GM21723 (cell line): Measurements from ENCODE around the gene KCNB1.

ENCODE experiments used
- ATAC-seq: cut with Tn5 transposase; IDR thresholded peaks from one replicate; pipeline ENCODE4 v1.9.1; 2021; ENCODE audit warnings: mild to moderate bottlenecking, moderate library complexity; ENCODE audit not compliant: unreplicated experiment

The KCNB1 gene

DNA sequence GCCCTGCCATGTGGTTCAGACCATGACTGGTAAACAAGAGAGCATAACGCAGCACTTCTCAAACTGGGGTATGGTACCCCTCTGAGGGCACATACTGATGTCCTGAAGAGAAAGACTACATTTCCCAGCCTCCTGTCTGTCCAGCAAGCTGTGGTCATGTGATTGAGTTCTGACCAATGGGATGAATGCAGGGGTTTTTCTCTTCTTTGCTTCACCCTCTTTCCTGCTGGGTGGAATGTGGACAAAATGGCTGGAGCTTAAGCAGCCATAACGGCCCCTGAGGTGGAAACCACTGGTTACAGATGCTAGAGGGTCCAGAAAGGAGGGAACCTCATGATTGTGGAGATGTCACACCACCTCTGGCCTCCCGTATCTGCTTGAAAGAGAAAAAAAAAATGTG, 19.4 kb upstream of the KCNB1 start:
- ATAC-seq, result no peak

DNA sequence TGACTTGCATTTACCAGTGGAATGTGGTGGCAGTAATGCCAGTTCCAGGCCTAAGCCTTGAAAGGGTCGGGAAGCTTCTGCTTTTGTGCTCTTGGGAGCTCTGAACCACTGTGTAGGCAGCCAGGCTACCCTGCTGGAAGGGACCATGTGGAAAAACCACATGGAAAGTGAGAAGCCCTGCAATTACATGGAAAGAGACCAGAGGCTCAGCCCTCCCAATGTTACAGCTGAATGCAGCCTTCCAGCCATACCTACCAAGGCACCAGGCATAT, 14.9 kb upstream of the KCNB1 start:
- no peak for ATAC-seq

DNA sequence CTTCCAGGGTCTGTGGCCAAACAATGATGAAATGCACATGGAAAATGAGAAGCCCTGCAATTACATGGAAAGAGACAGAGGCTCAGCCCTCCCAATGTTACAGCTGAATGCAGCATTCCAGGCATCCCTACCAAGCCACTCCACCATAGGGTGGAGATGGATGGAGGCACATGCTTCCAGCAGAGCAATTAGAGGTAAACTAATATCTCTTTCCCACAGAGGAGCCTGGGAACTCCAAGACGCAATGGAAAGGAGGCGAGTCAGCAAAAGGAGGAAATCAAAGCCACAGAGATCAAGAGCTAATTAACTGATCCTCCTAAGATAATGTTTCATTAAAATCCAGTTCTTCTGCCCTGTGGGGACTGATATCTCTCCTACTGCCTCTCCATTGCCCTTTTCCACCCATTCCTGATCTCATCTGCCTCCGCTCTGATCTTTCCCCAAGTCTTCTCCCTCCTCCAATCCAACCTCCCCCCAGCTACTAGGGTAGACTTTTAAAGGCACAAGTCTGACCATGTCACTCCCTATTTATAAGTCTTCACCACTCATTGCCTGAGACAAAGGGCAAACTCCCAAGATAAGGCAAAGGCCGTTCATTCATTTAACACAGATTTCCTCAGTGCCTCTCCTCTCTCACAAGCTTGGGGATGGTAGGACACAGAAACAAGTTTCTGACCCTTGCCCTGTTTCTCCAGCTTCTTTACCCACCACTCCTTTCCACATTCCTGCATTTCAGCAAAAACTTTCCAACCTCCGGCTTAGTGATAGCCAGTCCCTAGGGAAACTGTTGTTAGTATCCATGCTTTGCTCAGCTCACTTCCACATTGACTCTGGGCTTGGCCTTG, 14.3 kb upstream of the KCNB1 start:
- no peak for ATAC-seq

DNA sequence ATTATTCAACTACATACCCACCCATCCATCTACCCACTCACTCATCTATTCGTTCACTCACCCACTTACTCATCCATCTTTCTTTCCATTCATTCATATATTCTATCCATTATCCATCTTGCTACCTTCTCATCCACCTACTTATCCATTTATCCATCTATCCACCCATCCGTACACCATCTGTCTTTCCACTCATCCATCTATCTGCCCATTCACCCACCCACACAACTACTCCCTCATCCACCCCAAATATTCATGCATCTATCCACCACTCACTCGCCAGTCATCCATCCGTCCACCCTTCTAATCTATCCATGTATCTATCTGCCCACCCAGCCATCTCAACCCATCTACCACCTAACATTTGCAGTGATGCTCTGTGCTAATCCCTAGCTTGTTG, 13.6 kb upstream of the KCNB1 start:
- ATAC-seq, result no peak

DNA sequence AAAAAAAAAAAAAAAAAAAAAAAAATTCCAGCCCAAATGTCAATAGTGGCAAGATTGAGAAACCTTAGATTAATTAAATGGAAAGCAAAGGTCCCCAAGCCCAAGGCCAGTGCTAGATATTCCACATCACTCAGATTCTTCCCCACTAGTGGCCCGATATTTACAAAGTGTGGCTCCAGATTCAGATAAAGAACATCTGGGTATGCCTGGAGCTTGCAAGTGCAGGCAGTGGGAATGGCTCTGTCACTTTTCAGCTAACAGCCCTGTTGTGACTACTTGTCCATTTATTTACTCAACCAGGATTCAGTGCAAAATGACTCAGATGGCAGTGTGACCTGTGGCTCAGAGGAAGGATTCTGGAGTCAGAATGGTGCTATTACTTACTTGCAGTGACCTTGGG, 8.2 kb upstream of the KCNB1 start:
- no peak for ATAC-seq

DNA sequence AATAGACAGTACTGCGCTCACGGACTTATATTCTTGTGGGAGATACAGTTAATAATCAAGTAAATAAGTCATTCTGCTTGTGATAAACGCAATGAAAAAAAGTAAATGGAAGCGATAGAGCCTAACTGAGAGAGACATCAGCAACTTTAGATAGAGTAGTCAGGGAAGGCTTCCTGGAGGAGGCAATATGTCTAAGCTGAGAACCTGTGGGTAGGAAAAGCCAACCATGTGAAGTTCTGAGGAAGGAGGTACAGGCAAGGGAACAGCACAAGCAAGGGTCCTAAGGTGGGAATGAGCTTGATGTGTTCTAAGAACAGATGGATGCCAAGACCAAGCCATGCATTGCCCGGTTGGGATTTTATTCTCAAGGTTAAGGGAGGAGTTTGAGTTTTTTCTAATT, 7.2 kb upstream of the KCNB1 start:
- ATAC-seq, result no peak

DNA sequence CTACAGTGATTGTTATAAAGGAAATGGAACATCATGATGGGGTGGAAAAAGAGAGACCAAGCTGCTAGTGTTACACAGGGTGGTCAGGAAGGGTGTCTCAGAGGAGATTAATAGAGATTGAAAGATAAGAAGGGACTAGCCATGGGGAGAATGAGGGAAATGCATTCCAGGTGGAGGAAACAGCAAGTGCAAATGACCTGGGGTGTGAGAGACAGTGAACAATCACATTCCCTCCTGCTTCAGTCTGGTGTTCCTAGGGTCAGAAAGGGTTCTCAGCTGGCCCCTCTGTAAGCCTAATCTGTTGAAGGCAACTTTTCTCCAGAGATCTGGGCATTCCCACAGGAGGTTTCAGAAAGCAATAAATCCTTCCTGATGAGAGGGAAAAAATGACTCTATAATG, 3.6 kb upstream of the KCNB1 start:
- ATAC-seq, result no peak

DNA sequence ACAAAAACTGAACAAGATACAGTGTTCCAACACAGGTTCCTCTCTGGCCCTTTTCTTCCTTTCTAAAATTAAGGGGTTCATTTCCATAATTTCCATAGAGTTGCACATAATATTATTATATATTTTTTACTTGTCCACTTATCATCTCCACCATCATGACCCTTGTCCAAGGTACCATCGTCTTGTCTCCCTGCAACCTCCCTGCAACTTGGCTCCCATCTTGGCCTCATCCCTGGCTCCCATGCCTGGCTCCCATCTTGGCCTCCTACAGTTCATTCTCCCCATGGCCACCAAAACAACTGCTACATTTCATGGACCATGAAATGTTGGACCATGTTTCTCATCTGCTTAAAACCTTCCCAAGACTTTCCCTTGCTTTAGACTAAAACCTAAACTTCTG, 3.1 kb upstream of the KCNB1 start:
- ATAC-seq, result no peak

DNA sequence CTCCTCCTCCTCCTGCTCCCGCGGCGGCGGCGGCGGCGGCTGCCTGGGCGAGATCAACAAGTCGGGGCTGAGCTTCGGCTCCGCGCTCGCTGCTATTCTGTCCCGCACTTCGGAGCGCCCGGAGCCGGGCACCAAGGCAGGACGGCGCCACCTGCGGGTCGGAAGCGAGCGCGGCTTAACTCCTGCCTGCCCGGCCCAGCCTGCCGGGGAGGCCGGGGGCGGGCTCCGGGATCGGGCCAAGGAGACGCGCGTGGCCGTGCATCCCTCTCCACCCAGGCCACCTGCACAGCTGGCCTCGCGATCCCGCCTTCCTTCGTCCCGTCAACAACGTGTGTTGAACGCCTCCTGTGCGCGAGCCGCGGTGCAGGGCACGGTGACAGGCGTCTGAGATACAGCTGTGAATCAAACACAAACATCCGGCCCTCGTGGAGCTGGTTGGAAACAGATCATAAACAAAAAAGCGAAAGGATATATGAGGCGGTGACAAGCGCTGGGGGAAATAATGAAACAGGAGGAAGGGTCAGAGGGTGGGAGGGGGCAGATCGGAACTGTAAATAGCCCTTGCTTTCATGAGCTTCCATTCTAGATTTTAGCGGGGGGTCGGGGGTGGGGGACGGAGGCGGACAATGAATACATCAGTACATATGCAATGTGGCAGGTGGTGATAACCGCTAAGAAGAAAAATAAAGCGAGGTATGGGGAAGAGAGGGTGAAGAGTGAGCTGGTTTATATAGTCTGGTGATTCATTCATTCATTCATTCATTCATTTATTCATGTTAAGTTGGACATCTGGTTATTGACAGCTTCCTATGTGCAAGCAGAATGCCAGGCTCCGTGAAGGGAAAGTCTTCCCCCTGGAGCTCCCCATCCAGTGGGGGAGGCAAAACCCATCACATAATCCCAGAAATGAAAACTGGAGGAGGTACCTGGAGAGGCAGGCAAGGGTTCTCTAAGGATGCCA, 2.0 kb upstream of the KCNB1 start:
- ATAC-seq, result no peak

DNA sequence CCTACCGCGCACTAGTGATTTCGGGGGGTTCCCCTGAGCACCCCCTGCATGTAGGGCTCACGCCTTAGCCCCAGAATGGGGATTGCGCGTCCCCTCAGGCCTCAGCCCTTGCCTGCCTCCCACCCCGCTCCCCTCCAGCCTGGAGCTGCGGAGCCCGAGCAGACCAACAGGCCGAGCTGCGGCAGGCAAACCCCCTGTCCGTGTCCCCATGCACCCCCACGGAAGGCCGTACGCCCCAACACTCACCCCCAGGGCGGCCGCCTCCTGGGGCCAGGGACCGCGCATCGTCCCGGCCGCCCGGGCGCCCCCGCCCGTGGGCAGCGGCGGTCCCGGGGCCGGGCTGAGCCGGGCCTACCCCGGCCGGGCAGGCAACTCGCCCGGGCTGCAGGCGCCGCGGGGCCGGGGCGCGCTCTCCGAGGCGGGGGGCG, 1.2 kb upstream of the KCNB1 start:
- no peak for ATAC-seq

DNA sequence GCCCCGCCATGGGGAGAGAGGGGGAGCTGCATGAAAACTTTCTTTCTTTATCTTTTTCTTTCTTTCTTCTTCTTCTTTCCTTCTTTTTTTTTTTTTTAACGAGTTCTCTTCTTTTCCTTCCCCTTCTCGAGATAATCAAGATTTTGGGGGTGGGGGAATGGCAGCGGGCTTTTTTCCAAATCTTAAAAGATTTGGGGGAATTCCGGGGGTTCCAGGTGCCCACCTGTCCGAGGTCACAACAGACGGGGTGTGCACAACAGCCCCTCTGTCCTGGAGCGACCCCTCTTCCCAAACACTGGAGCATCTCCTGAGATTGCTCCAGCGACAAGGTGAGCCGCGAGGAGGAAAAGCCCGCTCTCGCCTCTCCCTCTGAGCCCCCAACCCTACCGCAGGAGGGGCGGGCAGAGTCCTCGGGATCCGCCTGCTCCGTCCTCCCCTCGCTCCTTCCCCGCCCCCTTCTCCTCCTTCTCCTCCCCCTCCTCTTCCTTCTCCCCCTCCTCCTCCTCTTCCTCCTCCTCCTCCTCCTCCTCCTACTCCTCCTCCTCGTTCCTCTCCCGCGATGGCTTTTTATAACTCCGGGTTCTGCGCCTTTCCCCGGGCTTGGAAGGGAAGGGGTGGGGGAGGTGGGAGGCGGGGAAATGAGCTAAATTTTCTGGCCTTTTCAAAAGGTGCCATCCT, 689 bp upstream of the KCNB1 start:
- ATAC-seq, result no peak

DNA sequence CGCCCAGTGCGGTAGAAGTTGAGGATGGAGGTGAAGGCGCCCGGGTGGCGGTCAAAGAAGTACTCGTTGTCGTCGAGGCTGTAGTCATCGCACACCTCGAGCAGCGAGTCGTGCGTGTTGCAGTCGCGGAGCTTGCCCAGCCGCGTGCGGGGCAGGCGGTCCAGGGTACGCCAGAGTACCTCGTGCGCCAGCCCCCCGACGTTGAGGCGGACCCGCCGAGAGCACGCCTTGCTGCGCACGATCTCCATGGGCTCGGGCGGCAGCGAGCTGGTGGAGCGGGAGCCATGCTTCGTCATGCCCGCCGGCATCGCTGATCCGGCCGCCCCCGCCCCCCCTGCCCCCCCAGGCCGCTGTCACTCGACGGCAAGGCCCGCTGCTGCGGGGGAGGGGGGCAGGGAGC, 295 bp downstream of the KCNB1 start:
- ATAC-seq, result no peak

DNA sequence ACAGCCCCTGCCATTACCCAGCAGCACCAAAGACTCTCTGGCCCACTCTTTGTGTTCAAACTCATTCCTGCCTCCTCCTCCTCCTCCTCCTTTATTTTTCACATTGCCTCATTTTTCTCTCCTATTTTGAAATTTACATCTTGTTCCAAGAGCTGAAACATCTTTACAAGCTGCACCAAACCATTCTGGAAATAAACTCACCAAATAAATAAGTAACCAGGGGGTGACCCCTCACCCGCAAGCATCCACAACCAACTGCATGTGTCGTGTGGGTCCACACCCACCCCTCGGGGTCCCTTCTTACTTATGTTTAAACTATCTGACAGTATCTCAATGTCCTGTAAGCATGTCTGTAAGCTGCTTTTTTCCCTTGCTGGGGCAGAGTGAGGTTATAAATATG, 1.4 kb downstream of the KCNB1 start:
- no peak for ATAC-seq

DNA sequence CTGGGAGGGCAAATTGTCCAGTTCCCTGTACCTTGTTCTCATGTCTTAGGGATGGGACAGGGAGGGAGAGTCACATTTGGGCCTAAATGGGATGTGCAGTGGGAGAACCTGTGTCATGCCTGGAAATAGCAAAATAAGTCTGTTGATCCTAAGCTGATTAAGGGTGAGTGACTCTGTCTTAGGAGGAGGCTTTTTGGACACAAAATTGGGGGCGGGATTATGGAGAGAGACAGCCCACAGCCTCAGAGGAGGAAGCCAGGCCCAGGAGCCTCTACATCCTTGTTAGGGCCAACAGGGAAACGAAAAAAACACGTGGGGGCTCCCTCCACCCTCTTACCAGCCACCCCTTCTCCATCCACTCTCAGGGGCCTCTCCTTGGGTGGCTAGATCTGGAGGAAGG, 2.2 kb downstream of the KCNB1 start:
- no peak for ATAC-seq

DNA sequence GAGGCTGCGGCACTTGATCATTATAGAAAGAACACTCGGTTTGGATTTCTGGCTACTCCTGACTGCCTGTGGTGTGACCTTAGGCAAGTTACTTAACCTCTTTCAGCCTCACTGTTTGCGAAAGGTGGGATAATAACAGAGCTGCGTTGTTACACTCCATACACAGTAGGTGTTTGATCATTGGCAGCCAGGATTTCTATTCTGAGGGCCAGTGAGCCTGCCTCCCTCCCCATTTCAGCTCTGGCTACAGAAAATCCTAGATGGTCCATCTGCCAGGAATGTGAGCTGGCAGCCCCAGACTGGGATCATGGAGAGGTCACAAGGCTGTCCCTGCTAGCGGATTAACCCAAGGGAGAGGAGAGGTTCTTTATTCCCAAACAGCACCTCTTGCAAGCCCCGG, 2.7 kb downstream of the KCNB1 start:
- no peak for ATAC-seq

DNA sequence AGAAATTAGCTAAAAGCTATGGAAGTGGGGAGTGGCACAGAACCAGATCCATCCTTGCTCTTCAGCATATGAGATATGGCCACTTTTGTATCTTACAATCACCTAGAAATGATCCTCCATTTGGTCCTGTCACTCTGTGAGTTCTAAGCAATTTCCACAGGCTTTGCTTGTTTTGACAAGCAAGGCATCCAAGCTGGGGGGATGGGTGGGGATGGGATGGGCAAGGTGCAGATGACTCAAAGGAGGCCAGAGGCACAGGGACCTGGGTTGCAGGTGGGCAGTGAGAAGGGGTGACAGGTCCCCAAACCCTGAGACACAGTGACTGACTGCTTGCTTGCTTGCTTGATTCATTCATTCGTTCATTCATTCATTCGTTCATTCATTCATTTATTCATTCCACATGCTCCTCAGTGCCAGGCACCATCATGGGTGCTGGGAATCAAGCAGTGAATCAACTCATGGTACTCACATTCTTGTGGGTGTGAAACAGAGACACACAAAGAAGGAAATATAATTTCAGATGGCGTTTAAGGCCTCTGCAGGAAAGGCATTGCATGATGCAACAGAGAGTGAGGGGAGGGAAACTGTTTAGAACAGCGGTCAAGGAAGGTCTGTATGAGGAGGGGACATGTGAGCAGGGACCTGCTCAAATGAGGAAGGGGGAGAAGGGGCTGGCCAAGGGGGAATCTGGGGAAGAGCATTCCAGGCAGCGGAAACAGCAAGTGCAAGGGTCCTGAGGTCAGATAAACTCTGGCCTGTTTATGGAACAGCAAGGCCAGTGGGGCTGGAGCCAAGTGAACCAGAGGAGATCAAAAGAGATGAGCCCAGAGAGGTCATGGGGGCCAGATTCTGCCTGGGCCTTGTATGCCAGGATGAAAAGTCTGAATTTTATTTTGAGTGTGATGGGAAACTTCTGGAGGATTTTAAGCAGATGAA, 3.4 kb downstream of the KCNB1 start:
- no peak for ATAC-seq

DNA sequence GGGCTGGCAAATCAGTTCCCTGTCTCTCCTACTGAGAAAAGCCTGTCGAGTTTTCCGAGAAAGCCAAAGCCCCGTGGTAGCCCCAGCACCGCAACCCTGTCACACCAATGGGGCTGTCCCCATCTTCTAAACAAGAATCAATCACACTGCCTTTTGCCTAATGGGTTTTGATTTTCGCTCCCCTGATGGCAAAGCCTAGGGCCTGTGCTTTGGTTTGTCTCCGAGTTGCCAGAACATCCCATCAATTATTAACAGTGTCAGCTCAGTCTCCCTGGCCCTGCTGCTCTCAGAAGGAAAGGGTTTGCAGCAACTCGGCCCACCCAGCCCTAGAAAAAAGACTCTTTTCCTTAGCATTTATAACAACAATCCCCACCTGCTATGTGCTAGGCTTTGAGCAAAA, 4.2 kb downstream of the KCNB1 start:
- no peak for ATAC-seq

DNA sequence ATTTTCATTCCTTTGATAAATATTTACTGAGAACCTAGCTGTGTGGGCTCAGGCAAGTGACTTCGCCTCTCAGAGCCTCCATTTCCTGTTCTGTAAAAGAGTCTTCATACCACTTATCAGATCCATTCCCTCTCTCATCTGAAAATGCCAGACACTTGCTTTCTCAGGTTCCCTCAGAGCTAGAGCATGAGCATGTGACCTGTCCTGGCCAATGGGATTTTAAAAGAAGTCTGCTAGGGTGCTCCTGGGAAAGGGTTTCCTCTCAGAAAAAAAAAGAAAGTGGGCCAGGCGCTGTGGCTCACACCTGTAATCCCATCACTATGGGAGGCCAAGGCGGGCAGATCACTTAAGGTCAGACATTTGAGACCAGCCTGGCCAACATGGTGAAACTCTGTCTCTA, 5.3 kb downstream of the KCNB1 start:
- no peak for ATAC-seq

DNA sequence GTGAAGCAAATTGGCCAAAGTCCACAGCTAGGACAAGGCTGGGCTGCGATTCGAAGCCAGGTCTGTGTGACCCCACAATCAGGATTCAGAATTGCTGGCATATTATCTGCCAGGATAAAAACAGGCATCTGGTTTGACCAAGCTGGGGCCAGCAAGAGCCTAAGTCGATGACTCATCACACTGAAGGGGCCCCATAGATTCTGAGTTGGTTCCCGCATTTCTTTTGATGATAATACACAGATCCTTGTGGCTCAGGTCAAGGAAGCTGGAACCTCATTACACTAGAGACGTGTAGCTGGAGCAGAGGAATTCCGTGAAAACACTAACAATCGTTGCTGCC, 6.5 kb downstream of the KCNB1 start:
- ATAC-seq, result no peak

DNA sequence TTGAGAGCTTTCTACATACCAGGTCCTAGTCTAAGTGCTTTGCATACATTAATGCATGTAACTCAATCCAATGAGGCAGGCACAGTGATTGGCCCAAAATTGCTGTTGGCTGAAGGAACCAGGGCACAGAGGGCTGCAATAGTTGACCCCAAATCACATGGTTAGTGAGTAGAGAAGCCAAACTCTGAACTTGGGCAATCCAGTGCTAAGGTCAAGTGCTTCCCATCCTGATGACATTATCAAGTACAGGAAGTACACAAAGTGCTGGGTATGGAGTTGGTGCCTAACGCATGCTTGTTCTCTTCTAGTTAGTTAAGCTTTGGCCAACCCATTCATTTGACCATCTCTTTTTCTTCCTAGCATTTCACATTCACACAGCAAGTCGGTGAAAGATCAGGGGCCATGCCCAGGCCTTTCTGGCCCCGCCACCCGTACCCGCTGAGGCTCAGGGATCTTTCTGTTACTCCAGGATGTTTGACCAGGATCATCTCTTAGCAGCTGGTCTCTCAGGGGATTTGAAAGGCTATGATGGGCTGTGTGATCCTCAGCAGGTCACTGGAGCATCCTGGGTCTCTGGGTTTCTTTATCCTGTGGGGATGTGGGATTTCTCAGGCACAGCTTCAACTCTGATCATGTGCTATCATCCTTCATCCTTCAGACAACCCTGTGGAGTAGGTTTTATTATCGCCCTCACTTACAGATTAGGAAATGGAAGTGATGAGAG, 7.0 kb downstream of the KCNB1 start:
- no peak for ATAC-seq
